Fibroblast of lung (primary cell): ENCODE measurements around the gene TLNRD1. TPM values are rescaled to one million over a fixed set of nuclear protein-coding genes. Genes with fewer than 3 reads are reported as not detected.

Experiments
- DNase-seq, 2 donors: peaks; one replicate each; pipeline versions ENCODE4 v3.0.0 to v3.0.0-alpha.2; 2010; ENCODE audit warnings: low read depth in 2 of 2
- H2AFZ ChIP-seq: 2 replicates; pipeline ENCODE4 v1.5.1; 2012; ENCODE audit warnings: low read length, control low read depth, inconsistent platforms
- H3K27ac ChIP-seq: 2 replicates; pipeline ENCODE4 v1.5.1; 2011; ENCODE audit warnings: low read length, control low read depth; ENCODE audit not compliant: insufficient read depth
- H3K27me3 ChIP-seq: 2 replicates; pipeline ENCODE4 v1.5.1; 2011; ENCODE audit warnings: mild to moderate bottlenecking, low read length; ENCODE audit not compliant: control insufficient read depth, insufficient read depth
- H3K36me3 ChIP-seq: 2 replicates; pipeline ENCODE4 v1.5.1; 2011; ENCODE audit warnings: low read length; ENCODE audit not compliant: control insufficient read depth, insufficient read depth
- H3K4me1 ChIP-seq: 2 replicates; pipeline ENCODE4 v1.5.1; 2011; ENCODE audit warnings: low read length; ENCODE audit not compliant: control insufficient read depth, insufficient read depth; ENCODE audit errors: extremely low read depth
- H3K4me2 ChIP-seq: 2 replicates; pipeline ENCODE4 v1.5.1; 2011; ENCODE audit warnings: low read length, control low read depth; ENCODE audit not compliant: insufficient read depth; ENCODE audit errors: extremely low read depth
- H3K4me3 ChIP-seq, 4 experiments: fragments of 200-600 bp in 1 of 4; sonication (generic) in 1 of 4; replicated peaks in 1 of 4; 2 replicates each; pipeline ENCODE4 v1.5.1; 2011 to 2016; ENCODE audit warnings: low read length in 4 of 4, low read depth in 3 of 4, mild to moderate bottlenecking in 3 of 4, control low read depth in 2 of 4, inconsistent platforms in 1 of 4, mixed read lengths in 1 of 4; ENCODE audit not compliant: insufficient read depth in 1 of 4; ENCODE audit errors: control extremely low read depth in 1 of 4
- H3K79me2 ChIP-seq: 2 replicates; pipeline ENCODE4 v1.5.1; 2012; ENCODE audit warnings: mild to moderate bottlenecking, low read length, inconsistent platforms; ENCODE audit not compliant: control insufficient read depth, insufficient read depth
- H3K9ac ChIP-seq: 2 replicates; pipeline ENCODE4 v1.5.1; 2011; ENCODE audit warnings: mild to moderate bottlenecking, low read length, control low read depth; ENCODE audit not compliant: insufficient read depth
- H3K9me3 ChIP-seq: 2 replicates; pipeline ENCODE4 v1.5.1; 2012; ENCODE audit warnings: low read depth, low read length; ENCODE audit not compliant: control insufficient read depth, insufficient read depth
- H4K20me1 ChIP-seq: 2 replicates; pipeline ENCODE4 v1.5.1; 2011; ENCODE audit warnings: low read length; ENCODE audit not compliant: control insufficient read depth, insufficient read depth; ENCODE audit errors: extremely low read depth
- CTCF ChIP-seq, 2 donors: IDR thresholded peaks in 1 of 2; conservative IDR thresholded peaks in 1 of 2; 1 replicate in 1 of 2; 2 replicates in 1 of 2; pipeline ENCODE4 v1.5.1; 2011 to 2012; ENCODE audit warnings: low read length in 2 of 2, control low read depth in 1 of 2, inconsistent platforms in 1 of 2, low read depth in 1 of 2, mild to moderate bottlenecking in 1 of 2
- EZH2 ChIP-seq: IDR thresholded peaks from 2 replicates; pipeline ENCODE4 v1.5.1; 2012; ENCODE audit warnings: low read length, control low read depth, mild to moderate bottlenecking; ENCODE audit errors: missing control alignments
- polyA plus RNA-seq, 2 donors: library from polyadenylated mRNA; depleted of rRNA in 1 of 2; stranded (reverse) in 1 of 2; unstranded in 1 of 2; fragments of >200 nt; gene quantifications; 2 replicates each; pipeline ENCODE4 v1.2.1, GENCODE V29; 2011 to 2012; ENCODE audit warnings: missing spikeins in 1 of 2
- total RNA-seq: library from RNA; depleted of rRNA; stranded (reverse); fragments of >200 nt; gene quantifications from 2 replicates; pipeline ENCODE4 v1.2.1, GENCODE V29; 2014

Gene TLNRD1
- total and polyA plus RNA-seq, 2 donors (not counting 1 experiment from before 2014, with no cell fraction given): 3.3 to 4.3 TPM

GRCh38 chr15:81038975-81039607 is 38.4 kb downstream of the TLNRD1 start:
- Histone ChIP-seq H3K4me1 (no peaks in the 10 kb centered on the region), H3K9ac (no peak overlapping the region), H3K4me2 (no peak overlapping the region), H3K4me3 (no peak overlapping the region), H3K36me3 (no peaks in the 10 kb centered on the region), H3K9me3 (no peaks in the 10 kb centered on the region), H2AFZ (no peak overlapping the region), H3K27ac (no peak overlapping the region), H4K20me1 (no peaks in the 10 kb centered on the region), H3K79me2 (no peaks in the 10 kb centered on the region), H3K27me3 (no peaks in the 10 kb centered on the region)
- TF ChIP-seq CTCF (conservative IDR thresholded peaks at IDR 0.05 in 1 of 2, IDR thresholded peaks at IDR 0.05 in 1 of 2; ENCODE audit: low read depth in 1 of 2, low read length in 2 of 2): no peak
- no peak for TF ChIP-seq EZH2
- no peak for DNase-seq

DNA sequence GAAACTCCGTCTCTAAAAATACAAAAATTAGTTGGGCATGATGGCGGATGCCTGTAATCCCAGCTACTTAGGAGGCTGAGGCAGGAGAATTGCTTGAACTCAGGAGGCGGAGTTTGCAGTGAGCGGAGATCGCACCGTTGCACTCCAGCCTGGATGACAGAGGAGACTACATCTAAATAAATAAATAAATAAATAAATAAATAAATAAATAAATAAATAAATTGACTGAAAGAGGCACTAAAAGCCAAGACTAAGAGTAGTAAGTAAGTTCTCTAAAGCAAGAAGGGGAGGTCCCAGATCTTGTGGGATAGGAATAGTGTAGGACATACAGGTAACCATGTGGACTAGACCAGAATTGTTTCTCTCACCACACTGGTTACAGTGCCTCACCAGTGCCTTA is 40.0 kb downstream of the TLNRD1 start:
- no peak for DNase-seq
- Histone ChIP-seq H3K27ac (no peak overlapping the region), H3K79me2 (no peaks in the 10 kb centered on the region), H3K9me3 (no peaks in the 10 kb centered on the region), H3K27me3 (no peaks in the 10 kb centered on the region), H3K4me2 (no peak overlapping the region), H3K4me3 (no peak overlapping the region), H3K4me1 (no peaks in the 10 kb centered on the region), H4K20me1 (no peaks in the 10 kb centered on the region), H3K36me3 (no peaks in the 10 kb centered on the region), H2AFZ (no peak overlapping the region), H3K9ac (no peak overlapping the region)
- TF ChIP-seq EZH2: no peak
- TF ChIP-seq CTCF (conservative IDR thresholded peaks at IDR 0.05 in 1 of 2, IDR thresholded peaks at IDR 0.05 in 1 of 2; ENCODE audit: low read depth in 1 of 2, low read length in 2 of 2): no peak

GRCh38 chr15:81043281-81043934 is 42.7 kb downstream of the TLNRD1 start:
- H3K27ac ChIP-seq: no peak overlapping the region
- no peak overlapping the region for H3K4me3 ChIP-seq
- no peaks in the 10 kb centered on the region for H3K36me3 ChIP-seq
- no peak for DNase-seq
- H3K79me2 ChIP-seq: no peaks in the 10 kb centered on the region
- H3K9me3 ChIP-seq: no peaks in the 10 kb centered on the region
- H2AFZ ChIP-seq: no peak overlapping the region
- no peaks in the 10 kb centered on the region for H4K20me1 ChIP-seq
- H3K9ac ChIP-seq: no peak overlapping the region
- TF ChIP-seq EZH2 (no peak), CTCF (conservative IDR thresholded peaks at IDR 0.05 in 1 of 2, IDR thresholded peaks at IDR 0.05 in 1 of 2; ENCODE audit: low read depth in 1 of 2, low read length in 2 of 2) (no peak)
- H3K4me2 ChIP-seq: no peak overlapping the region
- no peaks in the 10 kb centered on the region for H3K4me1 ChIP-seq
- no peaks in the 10 kb centered on the region for H3K27me3 ChIP-seq
